GM12864 (cell line): ENCODE measurements around the gene HHAT.
"Not testable (repeated sequence)": the region's sequence is repeated elsewhere in the genome, so short reads cannot be mapped to it uniquely, and the experiment has no call there.

Source experiments
- DNase-seq: peaks from one replicate; pipeline ENCODE4 v3.0.0-alpha.2; 2011; ENCODE audit warnings: low read depth
- H3K4me3 ChIP-seq: 2 replicates; pipeline ENCODE4 v1.5.1; 2011; ENCODE audit warnings: mild to moderate bottlenecking, low read depth, low read length, control low read depth
- TF ChIP-seq, protein P1 (sequence below): IDR thresholded peaks from 2 replicates; pipeline ENCODE4 v1.5.1; 2011; ENCODE audit warnings: low read depth, mild to moderate bottlenecking, moderate library complexity, low read length, control low read depth, inconsistent platforms; ENCODE audit errors: missing control alignments

Gene HHAT

DNA sequence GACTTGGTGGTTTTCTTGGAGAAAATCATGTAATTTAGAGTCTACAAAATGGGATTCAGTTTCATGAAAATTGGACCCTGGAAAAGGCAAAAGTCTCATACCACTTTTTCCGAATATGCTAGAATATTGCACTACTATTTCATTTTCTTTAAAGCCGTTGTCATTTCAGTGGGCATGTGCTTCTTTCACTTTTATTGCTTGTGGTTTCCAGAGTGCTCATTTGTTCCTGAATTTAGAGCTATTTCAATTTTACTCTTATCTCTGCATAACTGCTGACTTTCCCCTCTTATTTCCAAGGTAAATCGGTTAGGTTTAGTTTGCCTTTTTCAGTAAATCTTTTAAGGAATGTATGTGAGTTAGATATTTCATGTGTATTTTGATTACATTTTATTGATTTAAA is 11.6 kb downstream of the HHAT start:
- TF ChIP-seq, protein P1, sequence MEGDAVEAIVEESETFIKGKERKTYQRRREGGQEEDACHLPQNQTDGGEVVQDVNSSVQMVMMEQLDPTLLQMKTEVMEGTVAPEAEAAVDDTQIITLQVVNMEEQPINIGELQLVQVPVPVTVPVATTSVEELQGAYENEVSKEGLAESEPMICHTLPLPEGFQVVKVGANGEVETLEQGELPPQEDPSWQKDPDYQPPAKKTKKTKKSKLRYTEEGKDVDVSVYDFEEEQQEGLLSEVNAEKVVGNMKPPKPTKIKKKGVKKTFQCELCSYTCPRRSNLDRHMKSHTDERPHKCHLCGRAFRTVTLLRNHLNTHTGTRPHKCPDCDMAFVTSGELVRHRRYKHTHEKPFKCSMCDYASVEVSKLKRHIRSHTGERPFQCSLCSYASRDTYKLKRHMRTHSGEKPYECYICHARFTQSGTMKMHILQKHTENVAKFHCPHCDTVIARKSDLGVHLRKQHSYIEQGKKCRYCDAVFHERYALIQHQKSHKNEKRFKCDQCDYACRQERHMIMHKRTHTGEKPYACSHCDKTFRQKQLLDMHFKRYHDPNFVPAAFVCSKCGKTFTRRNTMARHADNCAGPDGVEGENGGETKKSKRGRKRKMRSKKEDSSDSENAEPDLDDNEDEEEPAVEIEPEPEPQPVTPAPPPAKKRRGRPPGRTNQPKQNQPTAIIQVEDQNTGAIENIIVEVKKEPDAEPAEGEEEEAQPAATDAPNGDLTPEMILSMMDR = no peak
- no peak overlapping the region for H3K4me3 ChIP-seq
- DNase-seq = no peak

- DNase-seq = no peak
- TF ChIP-seq, protein P1 = no peak
- H3K4me3 ChIP-seq = no peak overlapping the region
Measured at GRCh38 chr1:210340841-210341240, 12.1 kb downstream of the HHAT start.

- DNase-seq = no peak
- TF ChIP-seq, protein P1 = no peak
- peak overlapping the region; percentile 40 for H3K4me3 ChIP-seq
Measured at GRCh38 chr1:210342986-210343780, 14.5 kb downstream of the HHAT start.

GRCh38 chr1:210344706-210345105 is 16.0 kb downstream of the HHAT start:
- TF ChIP-seq, protein P1 = no peak
- H3K4me3 ChIP-seq = no peak overlapping the region
- no peak for DNase-seq

DNA sequence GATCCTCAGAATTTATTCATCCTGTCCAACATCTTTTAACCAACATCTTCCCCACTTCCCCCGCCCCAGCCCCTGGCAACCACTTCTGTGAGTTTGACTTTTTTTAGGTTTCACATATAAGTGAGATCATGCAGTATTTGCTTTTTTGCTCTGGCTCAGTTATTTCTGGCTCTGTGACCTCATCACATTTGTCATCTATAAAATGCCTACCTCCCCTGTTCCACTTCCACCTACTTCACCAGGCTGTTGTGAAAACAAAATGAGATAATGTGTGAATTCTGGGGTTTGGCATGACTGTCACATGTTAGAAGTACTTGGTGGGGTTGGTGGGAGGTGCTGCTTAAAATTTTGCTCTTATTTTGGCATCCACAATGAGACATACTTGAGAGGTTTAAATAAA is 18.4 kb downstream of the HHAT start:
- no peak for DNase-seq
- TF ChIP-seq, protein P1 = no peak
- H3K4me3 ChIP-seq = no peak overlapping the region

DNA sequence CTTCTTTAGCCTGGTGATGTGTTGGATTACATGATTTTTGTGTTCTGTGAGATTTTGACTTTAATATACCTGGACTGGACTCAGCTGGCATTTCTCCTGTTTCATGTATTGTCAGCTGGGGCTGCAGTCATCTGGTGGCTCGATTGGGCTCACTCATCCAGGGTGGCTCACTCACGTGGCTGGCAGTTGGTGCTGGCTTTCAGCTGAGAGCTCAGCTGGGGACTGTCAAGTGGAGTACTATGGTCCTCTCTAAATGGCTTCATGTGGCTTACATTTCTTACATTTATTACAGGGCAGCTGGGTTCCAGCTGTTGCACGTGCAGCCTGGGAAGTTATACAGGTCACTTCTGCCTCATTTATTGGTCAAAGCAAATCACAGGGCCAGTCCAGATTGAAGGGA is 22.8 kb downstream of the HHAT start:
- no peak overlapping the region for H3K4me3 ChIP-seq
- TF ChIP-seq, protein P1 = no peak
- no peak for DNase-seq

DNA sequence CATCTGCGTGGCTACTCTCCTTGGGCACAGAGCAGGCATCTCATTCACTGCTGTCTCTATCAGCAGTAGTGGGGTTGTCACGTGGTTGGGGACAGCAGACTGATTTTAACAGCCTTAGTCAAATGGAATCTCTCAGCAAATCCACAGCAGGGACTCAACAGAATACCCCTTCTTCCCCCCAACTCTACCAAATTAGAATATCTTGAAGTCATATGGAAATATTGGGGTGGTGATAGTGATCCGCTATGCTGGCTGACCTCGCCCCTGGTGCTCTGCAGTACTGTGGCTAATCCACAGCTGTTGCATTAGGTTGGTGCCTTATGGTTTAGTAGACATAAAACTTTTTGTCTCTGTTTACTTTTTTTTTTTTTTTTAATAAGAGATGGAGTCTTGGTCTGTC is 23.9 kb downstream of the HHAT start:
- H3K4me3 ChIP-seq = no peak overlapping the region
- DNase-seq = no peak
- TF ChIP-seq, protein P1 = no peak

- not testable (repeated sequence) for H3K4me3 ChIP-seq
Measured at GRCh38 chr1:210354305-210354704, 25.6 kb downstream of the HHAT start.

More at GRCh38 chr1:210354305-210354704, 25.6 kb downstream of the HHAT start:
- not testable (repeated sequence) for DNase-seq
